Esophagus muscularis mucosa (tissue), 4 donors: Measurements from ENCODE around the gene CTNNA3. TPM values are rescaled to one million over a fixed set of nuclear protein-coding genes. Genes with fewer than 3 reads are reported as not detected.

Experiments used
- DNase-seq: peaks from one replicate; pipeline ENCODE4 v3.0.0-alpha.2; 2017; ENCODE audit errors: extremely low spot score
- H3K27ac ChIP-seq, 4 donors: fragments of 200-600 bp; sonication (generic); replicated peaks in 1 of 4; 1 replicate in 3 of 4; 2 replicates in 1 of 4; pipeline ENCODE4 v1.5.1; 2016 to 2019; ENCODE audit warnings: mild to moderate bottlenecking in 1 of 4
- H3K27me3 ChIP-seq, 4 donors: fragments of 200-600 bp; sonication (generic); one replicate each; pipeline versions ENCODE4 v1.5.1 to v1.6.0; 2016 to 2019
- H3K36me3 ChIP-seq, 4 donors: fragments of 200-600 bp; sonication (generic); one replicate each; pipeline ENCODE4 v1.5.1; 2016 to 2019
- H3K4me1 ChIP-seq, 4 donors: fragments of 200-600 bp; sonication (generic); one replicate each; pipeline ENCODE4 v1.5.1; 2016 to 2019
- H3K4me3 ChIP-seq, 4 donors: fragments of 200-600 bp; sonication (generic); 1 replicate in 2 of 4; 2 replicates in 2 of 4; pipeline ENCODE4 v1.5.1; 2016 to 2019; ENCODE audit warnings: mild to moderate bottlenecking in 4 of 4, moderate library complexity in 1 of 4
- H3K9me3 ChIP-seq, 4 donors: fragments of 200-600 bp; sonication (generic); 1 replicate in 3 of 4; 2 replicates in 1 of 4; pipeline ENCODE4 v1.5.1; 2016 to 2019
- EP300 ChIP-seq: sonication (generic); formaldehyde crosslinking; IDR thresholded peaks from one replicate; pipeline ENCODE4 v1.6.1; 2017; ENCODE audit warnings: antibody characterized with exemption
- POLR2A ChIP-seq: fragments of 450-650 bp; IDR thresholded peaks from one replicate; pipeline ENCODE4 v1.6.1; 2017; ENCODE audit warnings: antibody characterized with exemption, moderate library complexity, mild to moderate bottlenecking, low read depth
- POLR2AphosphoS5 ChIP-seq, 2 donors: sonication (generic); formaldehyde crosslinking; IDR thresholded peaks; one replicate each; pipeline ENCODE4 v1.6.1; 2017; ENCODE audit warnings: antibody characterized with exemption in 2 of 2
- WGBS: methylation state at CpG from one replicate; pipeline ENCODE4 v1.1.5; 2018; 5-methylcytosine and 5-hydroxymethylcytosine counted together
- intact Hi-C: fragments of 100-400 bp; cut with DNase I; formaldehyde crosslinking; loops from one replicate; pipeline ENCODE4 v1.15.1; 2023
- total RNA-seq, 4 donors: library from RNA; depleted of rRNA; stranded (reverse); fragments of >200 nt; gene quantifications; one replicate each; pipeline versions ENCODE4 v1.1.0 to v1.2.1, GENCODE V29; 2016
- TF ChIP-seq, protein P1 (sequence below), 3 experiments: fragments of 200-600 bp in 2 of 3; fragments of 450-650 bp in 1 of 3; sonication (generic) in 2 of 3; IDR thresholded peaks; one replicate each; pipeline ENCODE4 v1.5.1; 2017 to 2019; ENCODE audit warnings: antibody characterized with exemption in 3 of 3, mild to moderate bottlenecking in 2 of 3, moderate library complexity in 1 of 3

The CTNNA3 gene
- total RNA-seq, 4 donors from 2014 or later: 5.1 to 27.8 (median 17.6) TPM

- 86% methylated on average over 3 of the region's 3 CpGs for WGBS
- no peaks in the 10 kb centered on the region for H3K9me3 ChIP-seq
- intact Hi-C loops: no loop called here
- DNase-seq: no peak
- H3K27me3 ChIP-seq: no peaks in the 10 kb centered on the region
- H3K4me1 ChIP-seq: no peaks in the 10 kb centered on the region
- TF ChIP-seq EP300 (no peak), POLR2A (no peak), POLR2AphosphoS5 (IDR thresholded peaks at IDR 0.05) (no peak)
- TF ChIP-seq, protein P1, sequence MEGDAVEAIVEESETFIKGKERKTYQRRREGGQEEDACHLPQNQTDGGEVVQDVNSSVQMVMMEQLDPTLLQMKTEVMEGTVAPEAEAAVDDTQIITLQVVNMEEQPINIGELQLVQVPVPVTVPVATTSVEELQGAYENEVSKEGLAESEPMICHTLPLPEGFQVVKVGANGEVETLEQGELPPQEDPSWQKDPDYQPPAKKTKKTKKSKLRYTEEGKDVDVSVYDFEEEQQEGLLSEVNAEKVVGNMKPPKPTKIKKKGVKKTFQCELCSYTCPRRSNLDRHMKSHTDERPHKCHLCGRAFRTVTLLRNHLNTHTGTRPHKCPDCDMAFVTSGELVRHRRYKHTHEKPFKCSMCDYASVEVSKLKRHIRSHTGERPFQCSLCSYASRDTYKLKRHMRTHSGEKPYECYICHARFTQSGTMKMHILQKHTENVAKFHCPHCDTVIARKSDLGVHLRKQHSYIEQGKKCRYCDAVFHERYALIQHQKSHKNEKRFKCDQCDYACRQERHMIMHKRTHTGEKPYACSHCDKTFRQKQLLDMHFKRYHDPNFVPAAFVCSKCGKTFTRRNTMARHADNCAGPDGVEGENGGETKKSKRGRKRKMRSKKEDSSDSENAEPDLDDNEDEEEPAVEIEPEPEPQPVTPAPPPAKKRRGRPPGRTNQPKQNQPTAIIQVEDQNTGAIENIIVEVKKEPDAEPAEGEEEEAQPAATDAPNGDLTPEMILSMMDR (IDR thresholded peaks at IDR 0.05): no peak
- H3K27ac ChIP-seq: no peak overlapping the region
- no peaks in the 10 kb centered on the region for H3K36me3 ChIP-seq
- H3K4me3 ChIP-seq: no peak overlapping the region
These were observed 225.0 kb downstream of the CTNNA3 start for GRCh38 chr10:67471022-67471421.

GRCh38 chr10:67464278-67464677 is 231.7 kb downstream of the CTNNA3 start:
- Histone ChIP-seq H3K36me3 (no peaks in the 10 kb centered on the region), H3K4me3 (no peak overlapping the region), H3K9me3 (no peaks in the 10 kb centered on the region), H3K4me1 (no peaks in the 10 kb centered on the region), H3K27me3 (no peaks in the 10 kb centered on the region), H3K27ac (no peak overlapping the region)
- intact Hi-C loops: no loop called here
- no peak for DNase-seq
- WGBS: 91% methylated on average over 3 of the region's 3 CpGs
- TF ChIP-seq EP300 (no peak), POLR2A (no peak), POLR2AphosphoS5 (IDR thresholded peaks at IDR 0.05) (no peak)
- TF ChIP-seq, protein P1 (IDR thresholded peaks at IDR 0.05): no peak

DNA sequence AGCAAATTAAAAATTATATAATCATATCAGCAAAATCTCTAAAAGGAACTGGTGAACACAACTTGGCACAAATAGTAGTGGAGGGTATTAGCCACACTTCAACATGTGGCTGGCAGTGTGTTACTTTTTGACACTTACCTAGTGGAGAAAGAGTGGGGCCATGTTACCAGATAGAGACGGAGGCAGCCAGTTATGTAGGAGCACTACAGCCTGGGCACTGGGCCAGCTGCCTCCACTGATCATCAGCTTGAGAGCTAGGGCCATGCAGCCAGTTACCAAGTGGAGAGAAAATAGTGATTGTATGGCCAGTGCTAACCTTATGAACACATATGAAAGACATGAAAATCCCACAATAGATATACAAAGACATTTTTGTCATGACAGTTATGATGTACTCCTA is 243.1 kb downstream of the CTNNA3 start:
- 68% methylated on average over 1 of the region's 1 CpG for WGBS
- intact Hi-C loops: no loop called here

DNA sequence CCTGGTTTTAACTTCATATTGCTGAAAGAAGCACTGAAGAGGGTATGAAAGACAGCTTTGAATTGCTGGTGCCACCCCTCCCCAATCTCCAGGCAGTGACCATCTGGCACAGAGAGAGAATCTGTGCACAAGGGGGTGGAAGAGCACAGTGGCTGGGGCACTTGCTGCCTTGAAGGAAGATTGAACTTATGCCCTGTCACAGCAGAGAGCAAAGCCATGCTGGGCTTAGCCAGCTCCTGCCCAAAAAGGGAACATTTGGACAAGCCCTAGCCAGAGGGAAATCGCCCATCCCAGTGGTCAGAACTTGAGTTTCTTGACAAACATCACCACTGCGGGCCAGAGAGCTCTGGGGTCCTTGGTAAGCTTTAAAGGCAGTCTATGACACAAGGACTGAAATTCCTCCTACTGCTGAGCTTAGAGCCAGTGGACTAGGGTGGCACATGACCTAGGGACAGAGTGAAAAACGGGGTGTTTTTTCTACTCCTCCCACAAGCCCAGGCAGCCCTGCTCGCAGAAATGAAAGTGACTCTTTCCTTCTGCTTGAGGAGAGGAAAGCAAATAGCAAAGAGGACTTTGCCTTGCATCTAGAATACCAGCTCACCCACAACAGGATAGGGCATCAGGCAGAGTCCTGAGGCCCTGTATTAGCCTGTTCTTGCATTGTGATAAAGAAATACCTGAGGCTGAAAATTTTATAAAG is 257.2 kb downstream of the CTNNA3 start:
- Histone ChIP-seq H3K9me3 (peaks cover 0 to 6% (median 0%) of the 10 kb centered on the region in 4 donors), H3K4me3 (no peak overlapping the region), H3K27me3 (no peaks in the 10 kb centered on the region), H3K27ac (no peak overlapping the region), H3K4me1 (peaks cover 0 to 6% (median 0%) of the 10 kb centered on the region in 4 donors), H3K36me3 (no peaks in the 10 kb centered on the region)
- WGBS: 66% methylated on average over 4 of the region's 4 CpGs
- no peak for TF ChIP-seq POLR2AphosphoS5 (IDR thresholded peaks at IDR 0.05)
- no peak for TF ChIP-seq POLR2A
- TF ChIP-seq EP300: no peak
- intact Hi-C loops: no loop called here
- DNase-seq: no peak

More for the DNA sequence above, 243.1 kb downstream of the CTNNA3 start:
- Histone ChIP-seq H3K4me3 (no peak overlapping the region), H3K9me3 (peaks cover 0 to 8% (median 6%) of the 10 kb centered on the region in 4 donors), H3K36me3 (no peaks in the 10 kb centered on the region), H3K27ac (no peak overlapping the region), H3K4me1 (no peaks in the 10 kb centered on the region), H3K27me3 (no peaks in the 10 kb centered on the region)
- TF ChIP-seq, protein P1 (IDR thresholded peaks at IDR 0.05): no peak
- TF ChIP-seq POLR2AphosphoS5 (IDR thresholded peaks at IDR 0.05): no peak
- TF ChIP-seq POLR2A: no peak
- TF ChIP-seq EP300: no peak
- no peak for DNase-seq

- intact Hi-C loops: no loop called here
- TF ChIP-seq POLR2A (no peak), POLR2AphosphoS5 (IDR thresholded peaks at IDR 0.05) (no peak), EP300 (no peak)
- TF ChIP-seq, protein P1 (IDR thresholded peaks at IDR 0.05): no peak
- Histone ChIP-seq H3K27ac (no peak overlapping the region), H3K4me3 (no peak overlapping the region), H3K9me3 (no peaks in the 10 kb centered on the region), H3K4me1 (peaks cover 0 to 5% (median under 1%) of the 10 kb centered on the region in 4 donors), H3K36me3 (no peaks in the 10 kb centered on the region), H3K27me3 (no peaks in the 10 kb centered on the region)
- DNase-seq: no peak
- 85% methylated on average over 2 of the region's 2 CpGs for WGBS
These were observed 262.7 kb downstream of the CTNNA3 start for GRCh38 chr10:67433276-67433675.
